H9 (cell line): ENCODE data around the gene PIGX. TPM values are rescaled to one million over a fixed set of nuclear protein-coding genes. Genes with fewer than 3 reads are reported as not detected.

ENCODE experiments used
- DNase-seq: peaks from one replicate; pipeline ENCODE4 v3.0.0-alpha.2; 2017
- H2AFZ ChIP-seq: one replicate; pipeline ENCODE4 v1.6.1; 2013; ENCODE audit warnings: mild to moderate bottlenecking, low read length, control low read depth, moderate library complexity
- H2AK5ac ChIP-seq: 2 replicates; pipeline ENCODE4 v1.6.1; 2013; ENCODE audit warnings: low read length, control low read depth, mixed read lengths; ENCODE audit not compliant: insufficient read length
- H2BK120ac ChIP-seq: one replicate; pipeline ENCODE4 v1.6.1; 2013; ENCODE audit warnings: low read depth, mild to moderate bottlenecking, low read length, control low read depth, inconsistent platforms; ENCODE audit not compliant: poor library complexity, severe bottlenecking
- H2BK12ac ChIP-seq: 2 replicates; pipeline ENCODE4 v1.6.1; 2013; ENCODE audit warnings: low read length, control low read depth, mixed read lengths, low read depth; ENCODE audit not compliant: insufficient read length
- H2BK15ac ChIP-seq: 2 replicates; pipeline ENCODE4 v1.6.1; 2013; ENCODE audit warnings: low read depth, low read length, control low read depth
- H2BK20ac ChIP-seq: one replicate; pipeline ENCODE4 v1.6.1; 2013; ENCODE audit warnings: low read depth, mild to moderate bottlenecking, low read length, control low read depth, inconsistent platforms; ENCODE audit not compliant: poor library complexity, severe bottlenecking
- H2BK5ac ChIP-seq: 2 replicates; pipeline ENCODE4 v1.6.1; 2013; ENCODE audit warnings: low read length, control low read depth, mixed read lengths; ENCODE audit not compliant: insufficient read length
- H3K14ac ChIP-seq: 2 replicates; pipeline ENCODE4 v1.6.1; 2013; ENCODE audit warnings: low read length, control low read depth; ENCODE audit not compliant: insufficient read depth
- H3K18ac ChIP-seq: 2 replicates; pipeline ENCODE4 v1.6.1; 2013; ENCODE audit warnings: low read depth, mild to moderate bottlenecking, mixed read lengths, low read length, control low read depth; ENCODE audit not compliant: insufficient read length
- H3K23ac ChIP-seq: 2 replicates; pipeline ENCODE4 v1.6.1; 2013; ENCODE audit warnings: low read length, control low read depth, mixed read lengths, low read depth; ENCODE audit not compliant: insufficient read length
- H3K23me2 ChIP-seq: 2 replicates; pipeline ENCODE4 v1.6.1; 2013; ENCODE audit warnings: low read depth, mild to moderate bottlenecking, mixed read lengths, low read length, control low read depth; ENCODE audit not compliant: insufficient read length, poor library complexity, severe bottlenecking
- H3K27ac ChIP-seq: 2 replicates; pipeline ENCODE4 v1.5.1; 2013; ENCODE audit warnings: low read length, control low read depth, mixed read lengths, low read depth; ENCODE audit not compliant: insufficient read length
- H3K27me3 ChIP-seq: 2 replicates; pipeline ENCODE4 v1.6.1; 2013; ENCODE audit warnings: low read length, control low read depth, inconsistent platforms; ENCODE audit not compliant: insufficient read depth
- H3K4ac ChIP-seq: 2 replicates; pipeline ENCODE4 v1.6.1; 2013; ENCODE audit warnings: low read depth, mild to moderate bottlenecking, control low read depth, inconsistent platforms, low read length, moderate library complexity
- H3K4me1 ChIP-seq: 2 replicates; pipeline ENCODE4 v1.6.1; 2013; ENCODE audit warnings: low read length, control low read depth, inconsistent platforms; ENCODE audit not compliant: insufficient read depth
- H3K4me2 ChIP-seq: 2 replicates; pipeline ENCODE4 v1.6.1; 2013; ENCODE audit warnings: low read length, control low read depth, mixed read lengths; ENCODE audit not compliant: insufficient read length, insufficient read depth
- H3K56ac ChIP-seq: 2 replicates; pipeline ENCODE4 v1.6.1; 2013; ENCODE audit warnings: low read depth, mild to moderate bottlenecking, mixed read lengths, low read length, control low read depth; ENCODE audit not compliant: insufficient read length
- H3K79me1 ChIP-seq: 2 replicates; pipeline ENCODE4 v1.6.1; 2013; ENCODE audit warnings: low read depth, mild to moderate bottlenecking, moderate library complexity, low read length, control low read depth, inconsistent platforms; ENCODE audit not compliant: insufficient read depth, poor library complexity, severe bottlenecking
- H3K79me2 ChIP-seq: 2 replicates; pipeline ENCODE4 v1.6.1; 2013; ENCODE audit warnings: low read length, control low read depth, inconsistent platforms; ENCODE audit not compliant: insufficient read depth
- H3K9ac ChIP-seq: 2 replicates; pipeline ENCODE4 v1.6.1; 2013; ENCODE audit warnings: low read length, control low read depth, mixed read lengths; ENCODE audit not compliant: insufficient read length; ENCODE audit errors: extremely low read depth
- H3K9me3 ChIP-seq: one replicate; pipeline ENCODE4 v1.6.1; 2013; ENCODE audit warnings: low read depth, low read length, inconsistent platforms; ENCODE audit not compliant: control insufficient read depth
- H3T11ph ChIP-seq: one replicate; pipeline ENCODE4 v1.6.1; 2013; ENCODE audit warnings: mild to moderate bottlenecking, low read length, control low read depth, inconsistent platforms
- H4K20me1 ChIP-seq: one replicate; pipeline ENCODE4 v1.6.1; 2013; ENCODE audit not compliant: control insufficient read depth, insufficient read length, insufficient read depth
- H4K5ac ChIP-seq: 2 replicates; pipeline ENCODE4 v1.6.1; 2013; ENCODE audit warnings: low read depth, mild to moderate bottlenecking, mixed read lengths, low read length, control low read depth; ENCODE audit not compliant: insufficient read length
- H4K8ac ChIP-seq: replicated peaks from 2 replicates; pipeline ENCODE4 v1.6.1; 2013; ENCODE audit warnings: low read length, control low read depth, mixed read lengths, low read depth; ENCODE audit not compliant: insufficient read length
- H4K91ac ChIP-seq: 2 replicates; pipeline ENCODE4 v1.6.1; 2013; ENCODE audit warnings: low read depth, mild to moderate bottlenecking, moderate library complexity, mixed read lengths, low read length, control low read depth; ENCODE audit not compliant: insufficient read length
- H3K27ac Mint-ChIP-seq, 3 experiments: 2 replicates in 2 of 3; 3 replicates in 1 of 3; pipeline ENCODE4 v1.8.0; 2020 to 2021; ENCODE audit warnings: mixed read lengths in 3 of 3, mild to moderate bottlenecking in 1 of 3, moderate library complexity in 1 of 3
- H3K27me3 Mint-ChIP-seq: 2 replicates; pipeline ENCODE4 v1.8.0; 2021; ENCODE audit warnings: low read depth, mild to moderate bottlenecking, moderate library complexity, mixed read lengths
- H3K36me3 Mint-ChIP-seq, 3 experiments: 2 replicates in 2 of 3; 3 replicates in 1 of 3; pipeline ENCODE4 v1.8.0; 2020 to 2021; ENCODE audit warnings: low read depth in 3 of 3, mixed read lengths in 3 of 3; ENCODE audit not compliant: insufficient read depth in 1 of 3
- H3K4me1 Mint-ChIP-seq, 2 experiments: 2 replicates each; pipeline ENCODE4 v1.8.0; 2020; ENCODE audit warnings: mixed read lengths in 2 of 2
- H3K4me3 Mint-ChIP-seq, 2 experiments: 2 replicates in 1 of 2; 3 replicates in 1 of 2; pipeline ENCODE4 v1.8.0; 2020 to 2021; ENCODE audit warnings: mild to moderate bottlenecking in 2 of 2, mixed read lengths in 2 of 2, moderate library complexity in 1 of 2
- H3K9me3 Mint-ChIP-seq, 2 experiments: 2 replicates in 1 of 2; 3 replicates in 1 of 2; pipeline ENCODE4 v1.8.0; 2020; ENCODE audit warnings: mild to moderate bottlenecking in 2 of 2, mixed read lengths in 2 of 2, moderate library complexity in 1 of 2
- WGBS: extraction: QIAGEN DNeasy Blood & Tissue Kit; methylation state at CpG from one replicate; pipeline ENCODE4 v1.1.7; 2013; ENCODE audit warnings: missing lambda C conversion rate, low lambda C conversion rate, mixed read lengths; ENCODE audit not compliant: insufficient read length; ENCODE audit errors: extremely low coverage; 5-methylcytosine and 5-hydroxymethylcytosine counted together
- total RNA-seq: library from RNA; stranded (reverse); gene quantifications from 2 replicates; pipeline ENCODE4 v1.2.1, GENCODE V29; 2021
- TF ChIP-seq, protein P1 (sequence below): fragments of 200-600 bp; sonication (generic); conservative IDR thresholded peaks from 3 replicates; pipeline ENCODE4 v1.8.0; 2021; ENCODE audit warnings: antibody characterized with exemption, mild to moderate bottlenecking

Gene PIGX
- total RNA-seq, 1 experiment from 2014 or later = 20.0 TPM

DNA sequence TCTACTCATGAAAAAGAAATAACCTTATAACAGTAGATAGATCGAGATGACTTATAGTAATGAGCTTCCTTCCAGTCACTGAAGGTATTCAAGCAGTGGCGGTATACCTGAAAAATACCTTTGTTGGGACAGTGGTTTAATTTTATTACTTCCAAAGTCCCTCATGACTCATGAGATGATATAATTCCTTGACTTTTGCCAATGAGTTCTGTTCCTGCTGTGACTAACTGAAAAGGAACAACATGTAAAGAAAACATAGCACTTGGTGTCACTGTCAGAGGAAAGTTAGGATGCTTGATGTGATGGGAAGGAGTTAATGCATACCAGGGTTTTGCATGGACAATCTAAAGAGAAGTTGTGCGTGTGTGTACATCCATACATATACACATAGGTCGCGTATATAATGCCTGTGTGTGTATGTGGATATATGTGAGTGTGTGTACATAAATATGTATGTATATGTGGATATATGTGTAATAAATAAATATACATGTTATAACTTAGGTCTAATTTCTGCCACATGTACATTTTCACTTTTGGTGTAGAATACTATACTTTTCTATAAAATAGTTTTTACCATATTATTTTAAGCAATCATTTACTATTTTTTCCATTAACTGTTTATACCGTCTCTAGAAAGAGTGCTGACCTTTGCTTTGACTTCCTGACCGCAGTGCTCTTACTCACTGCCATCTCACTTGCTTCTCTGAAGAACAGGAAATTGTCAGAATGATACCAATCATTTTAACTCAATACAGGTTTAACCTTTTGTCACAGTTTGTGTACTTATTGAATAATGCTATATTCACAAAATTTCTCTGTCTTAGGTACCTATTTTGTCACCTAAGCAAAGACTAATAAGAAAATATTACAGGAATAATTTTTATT lies 14.9 kb downstream of the PIGX start:
- H2BK15ac ChIP-seq = no peak overlapping the region
- no peak overlapping the region for H2BK120ac ChIP-seq
- no peaks in the 10 kb centered on the region for H3K79me2 ChIP-seq
- H2AK5ac ChIP-seq = no peak overlapping the region
- no peaks in the 10 kb centered on the region for H3K9me3 ChIP-seq
- H4K20me1 ChIP-seq = no peaks in the 10 kb centered on the region
- H3K23ac ChIP-seq = no peak overlapping the region
- no peak overlapping the region for H3K9ac ChIP-seq
- no peaks in the 10 kb centered on the region for H3K27me3 ChIP-seq
- Mint-ChIP-seq H3K27ac (no peak overlapping the region), H3K9me3 (no peaks in the 10 kb centered on the region), H3K4me3 (no peak overlapping the region), H3K27me3 (no peaks in the 10 kb centered on the region), H3K4me1 (no peaks in the 10 kb centered on the region), H3K36me3 (peaks cover 6 to 19% (median 17%) of the 10 kb centered on the region in 3 experiments; a peak in 6 of 7 replicates)
- H3T11ph ChIP-seq = no peak overlapping the region
- H4K91ac ChIP-seq = no peak overlapping the region
- H3K27ac ChIP-seq = no peak overlapping the region
- H2BK12ac ChIP-seq = no peak overlapping the region
- no peak overlapping the region for H2BK20ac ChIP-seq
- no peak overlapping the region for H2BK5ac ChIP-seq
- no peaks in the 10 kb centered on the region for H3K23me2 ChIP-seq
- no peak overlapping the region for H3K4me2 ChIP-seq
- DNase-seq = no peak
- H2AFZ ChIP-seq = no peak overlapping the region
- no peak overlapping the region for H4K8ac ChIP-seq
- H3K4ac ChIP-seq = no peak overlapping the region
- H3K18ac ChIP-seq = no peak overlapping the region
- TF ChIP-seq, protein P1, sequence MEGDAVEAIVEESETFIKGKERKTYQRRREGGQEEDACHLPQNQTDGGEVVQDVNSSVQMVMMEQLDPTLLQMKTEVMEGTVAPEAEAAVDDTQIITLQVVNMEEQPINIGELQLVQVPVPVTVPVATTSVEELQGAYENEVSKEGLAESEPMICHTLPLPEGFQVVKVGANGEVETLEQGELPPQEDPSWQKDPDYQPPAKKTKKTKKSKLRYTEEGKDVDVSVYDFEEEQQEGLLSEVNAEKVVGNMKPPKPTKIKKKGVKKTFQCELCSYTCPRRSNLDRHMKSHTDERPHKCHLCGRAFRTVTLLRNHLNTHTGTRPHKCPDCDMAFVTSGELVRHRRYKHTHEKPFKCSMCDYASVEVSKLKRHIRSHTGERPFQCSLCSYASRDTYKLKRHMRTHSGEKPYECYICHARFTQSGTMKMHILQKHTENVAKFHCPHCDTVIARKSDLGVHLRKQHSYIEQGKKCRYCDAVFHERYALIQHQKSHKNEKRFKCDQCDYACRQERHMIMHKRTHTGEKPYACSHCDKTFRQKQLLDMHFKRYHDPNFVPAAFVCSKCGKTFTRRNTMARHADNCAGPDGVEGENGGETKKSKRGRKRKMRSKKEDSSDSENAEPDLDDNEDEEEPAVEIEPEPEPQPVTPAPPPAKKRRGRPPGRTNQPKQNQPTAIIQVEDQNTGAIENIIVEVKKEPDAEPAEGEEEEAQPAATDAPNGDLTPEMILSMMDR = no peak
- H3K14ac ChIP-seq = no peak overlapping the region
- H3K79me1 ChIP-seq = no peaks in the 10 kb centered on the region
- H3K56ac ChIP-seq = no peak overlapping the region
- H3K4me1 ChIP-seq = no peaks in the 10 kb centered on the region
- H4K5ac ChIP-seq = no peak overlapping the region
- WGBS = no CpG with 5 or more reads among the region's 7 CpGs
